GM23338 (cell line): Measurements from ENCODE around the gene BFSP2. TPM values are rescaled to one million over a fixed set of nuclear protein-coding genes. Genes with fewer than 3 reads are reported as not detected.

Experiments
- ATAC-seq: fragments of 200-7000 bp; cut with Tn5 transposase; 3 replicates; pipeline ENCODE4 v1.9.1; 2020
- DNase-seq: peaks from one replicate; pipeline ENCODE4 v3.0.0-alpha.2; 2015; ENCODE audit warnings: low spot score
- H2AFZ ChIP-seq: fragments of 200-600 bp; sonication (generic); 2 replicates; pipeline ENCODE4 v1.8.0; 2016; ENCODE audit warnings: antibody characterized with exemption, mild to moderate bottlenecking, moderate library complexity
- H3F3A ChIP-seq: fragments of 200-600 bp; sonication (generic); replicated peaks from 2 replicates; pipeline ENCODE4 v1.8.0; 2017; ENCODE audit warnings: antibody characterized with exemption, mixed run types, low read depth
- H3K27ac ChIP-seq: fragments of 200-600 bp; sonication (generic); 2 replicates; pipeline ENCODE4 v1.6.1; 2016; ENCODE audit warnings: low read depth
- H3K27me3 ChIP-seq: fragments of 200-600 bp; sonication (generic); 2 replicates; pipeline ENCODE4 v1.8.0; 2016; ENCODE audit warnings: mild to moderate bottlenecking, mixed run types, moderate library complexity; ENCODE audit not compliant: insufficient read depth
- H3K36me3 ChIP-seq: fragments of 200-600 bp; sonication (generic); 2 replicates; pipeline ENCODE4 v1.8.0; 2016; ENCODE audit warnings: mild to moderate bottlenecking; ENCODE audit not compliant: insufficient read depth
- H3K4me1 ChIP-seq: fragments of 200-600 bp; sonication (generic); 2 replicates; pipeline ENCODE4 v1.8.0; 2016; ENCODE audit warnings: mild to moderate bottlenecking, moderate library complexity; ENCODE audit not compliant: insufficient read depth
- H3K4me2 ChIP-seq: fragments of 200-600 bp; sonication (generic); 2 replicates; pipeline ENCODE4 v1.7.1; 2017; ENCODE audit warnings: mixed run types
- H3K4me3 ChIP-seq: fragments of 200-600 bp; sonication (generic); 2 replicates; pipeline ENCODE4 v1.6.1; 2016; ENCODE audit warnings: mixed run types
- H3K79me2 ChIP-seq: fragments of 200-600 bp; sonication (generic); replicated peaks from 2 replicates; pipeline ENCODE4 v1.8.0; 2017; ENCODE audit warnings: mild to moderate bottlenecking; ENCODE audit not compliant: insufficient read depth
- H3K9me2 ChIP-seq: fragments of 200-600 bp; sonication (generic); 2 replicates; pipeline ENCODE4 v1.8.0; 2017; ENCODE audit not compliant: insufficient read depth
- H4K20me1 ChIP-seq: fragments of 200-600 bp; sonication (generic); replicated peaks from 2 replicates; pipeline ENCODE4 v1.8.0; 2017; ENCODE audit warnings: mild to moderate bottlenecking; ENCODE audit not compliant: insufficient read depth
- H3K27ac Mint-ChIP-seq: 2 replicates; pipeline ENCODE4 v1.8.0; 2020; ENCODE audit warnings: inconsistent platforms, mild to moderate bottlenecking, moderate library complexity, mixed read lengths
- H3K27me3 Mint-ChIP-seq: 3 replicates; pipeline ENCODE4 v1.8.0; 2022; ENCODE audit warnings: low read depth, mild to moderate bottlenecking, moderate library complexity, mixed read lengths, inconsistent platforms; ENCODE audit not compliant: insufficient read depth, poor library complexity
- H3K36me3 Mint-ChIP-seq: 3 replicates; pipeline ENCODE4 v1.8.0; 2021; ENCODE audit warnings: low read depth, mild to moderate bottlenecking, inconsistent platforms, moderate library complexity, mixed read lengths
- H3K4me1 Mint-ChIP-seq: 3 replicates; pipeline ENCODE4 v1.8.0; 2020; ENCODE audit warnings: mild to moderate bottlenecking, inconsistent platforms, mixed read lengths
- H3K4me3 Mint-ChIP-seq: 3 replicates; pipeline ENCODE4 v1.8.0; 2021; ENCODE audit warnings: moderate library complexity, mild to moderate bottlenecking, inconsistent platforms, mixed read lengths
- H3K9me3 Mint-ChIP-seq: 3 replicates; pipeline ENCODE4 v1.8.0; 2020; ENCODE audit warnings: moderate library complexity, mild to moderate bottlenecking, inconsistent platforms, mixed read lengths
- CREB1 ChIP-seq: fragments of 250-450 bp; sonication (Bioruptor Pico); IDR thresholded peaks from 2 replicates; pipeline ENCODE4 v1.5.0; 2020; ENCODE audit warnings: low read depth, mild to moderate bottlenecking, moderate library complexity
- ETS1 ChIP-seq: IDR thresholded peaks from 2 replicates; pipeline ENCODE4 v1.6.1; 2016; ENCODE audit warnings: antibody characterized with exemption
- JUNB ChIP-seq: IDR thresholded peaks from one replicate; pipeline ENCODE4 v1.6.1; 2016; ENCODE audit warnings: antibody characterized with exemption; ENCODE audit not compliant: unreplicated experiment
- NANOG ChIP-seq: IDR thresholded peaks from 2 replicates; pipeline ENCODE4 v1.6.1; 2016; ENCODE audit warnings: antibody characterized with exemption, borderline replicate concordance
- POLR2AphosphoS5 ChIP-seq: IDR thresholded peaks from 2 replicates; pipeline ENCODE4 v1.6.1; 2016; ENCODE audit warnings: antibody characterized with exemption, low read depth
- STAT1 ChIP-seq: IDR thresholded peaks from one replicate; pipeline ENCODE4 v1.6.1; 2016; ENCODE audit warnings: antibody characterized with exemption; ENCODE audit not compliant: unreplicated experiment
- ZNF331 ChIP-seq: fragments of 250-450 bp; sonication (Bioruptor Pico); IDR thresholded peaks from 2 replicates; pipeline ENCODE4 v1.5.0; 2020; ENCODE audit warnings: low read depth, mild to moderate bottlenecking, moderate library complexity
- polyA plus RNA-seq: library from polyadenylated mRNA; unstranded; fragments of >200 nt; fragmentation: Nextera tagmentation; extraction: Ambion mirVana; gene quantifications from 2 replicates; pipeline ENCODE4 v1.2.1, GENCODE V29; 2016
- total RNA-seq: library from RNA; depleted of rRNA; stranded (reverse); fragments of >200 nt; shearing (Covaris generic); gene quantifications from 2 replicates; pipeline ENCODE4 v1.2.3, GENCODE V29; 2014
- TF ChIP-seq, protein P1 (sequence below): fragments of 250-450 bp; sonication (Bioruptor Pico); IDR thresholded peaks from 2 replicates; pipeline ENCODE4 v1.5.0; 2020; ENCODE audit warnings: mild to moderate bottlenecking, moderate library complexity
- TF ChIP-seq, protein P2 (sequence below), 2 experiments: fragments of 200-600 bp in 1 of 2; sonication (generic) in 1 of 2; conservative IDR thresholded peaks; 2 replicates each; pipeline versions ENCODE4 v1.5.1 to v1.6.1; 2016 to 2017; ENCODE audit warnings: antibody characterized with exemption in 2 of 2, low read depth in 2 of 2, mild to moderate bottlenecking in 2 of 2, moderate library complexity in 1 of 2

BFSP2 gene
- total and polyA plus RNA-seq, 2 experiments from 2014 or later: not detected

DNA sequence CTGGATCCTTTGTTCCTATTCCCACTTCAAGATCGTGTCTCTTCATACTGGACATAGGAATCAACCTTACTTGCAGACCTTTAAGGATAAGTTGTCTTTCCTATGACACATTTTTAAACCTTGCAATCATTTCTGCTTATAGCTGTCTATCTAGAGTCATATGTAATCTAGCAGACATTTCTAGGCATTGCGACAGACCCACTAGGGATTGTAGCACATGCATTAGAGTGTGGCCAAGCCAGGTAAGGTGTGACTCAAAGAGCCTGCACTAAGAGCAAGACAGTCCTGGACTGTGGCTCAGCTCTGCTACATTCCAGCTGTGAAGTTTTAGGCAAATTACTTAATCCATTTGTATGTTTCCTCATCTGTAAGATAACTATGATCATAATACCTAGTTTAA is 38.8 kb upstream of the BFSP2 start (continued):
- TF ChIP-seq, protein P1, sequence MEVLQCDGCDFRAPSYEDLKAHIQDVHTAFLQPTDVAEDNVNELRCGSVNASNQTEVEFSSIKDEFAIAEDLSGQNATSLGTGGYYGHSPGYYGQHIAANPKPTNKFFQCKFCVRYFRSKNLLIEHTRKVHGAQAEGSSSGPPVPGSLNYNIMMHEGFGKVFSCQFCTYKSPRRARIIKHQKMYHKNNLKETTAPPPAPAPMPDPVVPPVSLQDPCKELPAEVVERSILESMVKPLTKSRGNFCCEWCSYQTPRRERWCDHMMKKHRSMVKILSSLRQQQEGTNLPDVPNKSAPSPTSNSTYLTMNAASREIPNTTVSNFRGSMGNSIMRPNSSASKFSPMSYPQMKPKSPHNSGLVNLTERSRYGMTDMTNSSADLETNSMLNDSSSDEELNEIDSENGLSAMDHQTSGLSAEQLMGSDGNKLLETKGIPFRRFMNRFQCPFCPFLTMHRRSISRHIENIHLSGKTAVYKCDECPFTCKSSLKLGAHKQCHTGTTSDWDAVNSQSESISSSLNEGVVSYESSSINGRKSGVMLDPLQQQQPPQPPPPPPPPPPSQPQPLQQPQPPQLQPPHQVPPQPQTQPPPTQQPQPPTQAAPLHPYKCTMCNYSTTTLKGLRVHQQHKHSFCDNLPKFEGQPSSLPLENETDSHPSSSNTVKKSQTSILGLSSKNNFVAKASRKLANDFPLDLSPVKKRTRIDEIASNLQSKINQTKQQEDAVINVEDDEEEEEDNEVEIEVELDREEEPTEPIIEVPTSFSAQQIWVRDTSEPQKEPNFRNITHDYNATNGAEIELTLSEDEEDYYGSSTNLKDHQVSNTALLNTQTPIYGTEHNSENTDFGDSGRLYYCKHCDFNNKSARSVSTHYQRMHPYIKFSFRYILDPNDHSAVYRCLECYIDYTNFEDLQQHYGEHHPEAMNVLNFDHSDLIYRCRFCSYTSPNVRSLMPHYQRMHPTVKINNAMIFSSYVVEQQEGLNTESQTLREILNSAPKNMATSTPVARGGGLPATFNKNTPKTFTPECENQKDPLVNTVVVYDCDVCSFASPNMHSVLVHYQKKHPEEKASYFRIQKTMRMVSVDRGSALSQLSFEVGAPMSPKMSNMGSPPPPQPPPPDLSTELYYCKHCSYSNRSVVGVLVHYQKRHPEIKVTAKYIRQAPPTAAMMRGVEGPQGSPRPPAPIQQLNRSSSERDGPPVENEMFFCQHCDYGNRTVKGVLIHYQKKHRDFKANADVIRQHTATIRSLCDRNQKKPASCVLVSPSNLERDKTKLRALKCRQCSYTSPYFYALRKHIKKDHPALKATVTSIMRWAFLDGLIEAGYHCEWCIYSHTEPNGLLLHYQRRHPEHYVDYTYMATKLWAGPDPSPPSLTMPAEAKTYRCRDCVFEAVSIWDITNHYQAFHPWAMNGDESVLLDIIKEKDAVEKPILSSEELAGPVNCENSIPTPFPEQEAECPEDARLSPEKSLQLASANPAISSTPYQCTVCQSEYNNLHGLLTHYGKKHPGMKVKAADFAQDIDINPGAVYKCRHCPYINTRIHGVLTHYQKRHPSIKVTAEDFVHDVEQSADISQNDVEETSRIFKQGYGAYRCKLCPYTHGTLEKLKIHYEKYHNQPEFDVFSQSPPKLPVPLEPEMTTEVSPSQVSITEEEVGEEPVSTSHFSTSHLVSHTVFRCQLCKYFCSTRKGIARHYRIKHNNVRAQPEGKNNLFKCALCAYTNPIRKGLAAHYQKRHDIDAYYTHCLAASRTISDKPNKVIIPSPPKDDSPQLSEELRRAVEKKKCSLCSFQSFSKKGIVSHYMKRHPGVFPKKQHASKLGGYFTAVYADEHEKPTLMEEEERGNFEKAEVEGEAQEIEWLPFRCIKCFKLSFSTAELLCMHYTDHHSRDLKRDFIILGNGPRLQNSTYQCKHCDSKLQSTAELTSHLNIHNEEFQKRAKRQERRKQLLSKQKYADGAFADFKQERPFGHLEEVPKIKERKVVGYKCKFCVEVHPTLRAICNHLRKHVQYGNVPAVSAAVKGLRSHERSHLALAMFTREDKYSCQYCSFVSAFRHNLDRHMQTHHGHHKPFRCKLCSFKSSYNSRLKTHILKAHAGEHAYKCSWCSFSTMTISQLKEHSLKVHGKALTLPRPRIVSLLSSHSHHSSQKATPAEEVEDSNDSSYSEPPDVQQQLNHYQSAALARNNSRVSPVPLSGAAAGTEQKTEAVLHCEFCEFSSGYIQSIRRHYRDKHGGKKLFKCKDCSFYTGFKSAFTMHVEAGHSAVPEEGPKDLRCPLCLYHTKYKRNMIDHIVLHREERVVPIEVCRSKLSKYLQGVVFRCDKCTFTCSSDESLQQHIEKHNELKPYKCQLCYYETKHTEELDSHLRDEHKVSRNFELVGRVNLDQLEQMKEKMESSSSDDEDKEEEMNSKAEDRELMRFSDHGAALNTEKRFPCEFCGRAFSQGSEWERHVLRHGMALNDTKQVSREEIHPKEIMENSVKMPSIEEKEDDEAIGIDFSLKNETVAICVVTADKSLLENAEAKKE (CRISPR knock-in tag): no peak
- TF ChIP-seq ZNF331 (CRISPR knock-in tag): no peak
- TF ChIP-seq ETS1: no peak
- TF ChIP-seq NANOG: no peak
- TF ChIP-seq CREB1 (CRISPR knock-in tag): no peak
- no peak for TF ChIP-seq STAT1

- H3K27me3 ChIP-seq: no peaks in the 10 kb centered on the region
- Mint-ChIP-seq H3K27me3 (no peaks in the 10 kb centered on the region), H3K4me3 (no peak overlapping the region), H3K4me1 (peaks cover 13% of the 10 kb centered on the region; the same call in 2 of the 3 replicates), H3K9me3 (0 out of 3 replicates have a peak, but pooled peaks cover 6% of the 10 kb centered on the region), H3K27ac (no peak overlapping the region), H3K36me3 (peaks cover 4% of the 10 kb centered on the region; the same call in 1 of the 3 replicates)
- no peak overlapping the region for H3K27ac ChIP-seq
- H3K9me2 ChIP-seq: no peaks in the 10 kb centered on the region
- no peaks in the 10 kb centered on the region for H4K20me1 ChIP-seq
- ATAC-seq: no peak
- H3K4me2 ChIP-seq: no peak overlapping the region
- H2AFZ ChIP-seq: no peak overlapping the region
- no peaks in the 10 kb centered on the region for H3K79me2 ChIP-seq
- H3K4me3 ChIP-seq: no peak overlapping the region
- no peaks in the 10 kb centered on the region for H3K4me1 ChIP-seq
- no peaks in the 10 kb centered on the region for H3K36me3 ChIP-seq
- no peaks in the 10 kb centered on the region for H3F3A ChIP-seq
- no peak for TF ChIP-seq JUNB
- TF ChIP-seq, protein P2, sequence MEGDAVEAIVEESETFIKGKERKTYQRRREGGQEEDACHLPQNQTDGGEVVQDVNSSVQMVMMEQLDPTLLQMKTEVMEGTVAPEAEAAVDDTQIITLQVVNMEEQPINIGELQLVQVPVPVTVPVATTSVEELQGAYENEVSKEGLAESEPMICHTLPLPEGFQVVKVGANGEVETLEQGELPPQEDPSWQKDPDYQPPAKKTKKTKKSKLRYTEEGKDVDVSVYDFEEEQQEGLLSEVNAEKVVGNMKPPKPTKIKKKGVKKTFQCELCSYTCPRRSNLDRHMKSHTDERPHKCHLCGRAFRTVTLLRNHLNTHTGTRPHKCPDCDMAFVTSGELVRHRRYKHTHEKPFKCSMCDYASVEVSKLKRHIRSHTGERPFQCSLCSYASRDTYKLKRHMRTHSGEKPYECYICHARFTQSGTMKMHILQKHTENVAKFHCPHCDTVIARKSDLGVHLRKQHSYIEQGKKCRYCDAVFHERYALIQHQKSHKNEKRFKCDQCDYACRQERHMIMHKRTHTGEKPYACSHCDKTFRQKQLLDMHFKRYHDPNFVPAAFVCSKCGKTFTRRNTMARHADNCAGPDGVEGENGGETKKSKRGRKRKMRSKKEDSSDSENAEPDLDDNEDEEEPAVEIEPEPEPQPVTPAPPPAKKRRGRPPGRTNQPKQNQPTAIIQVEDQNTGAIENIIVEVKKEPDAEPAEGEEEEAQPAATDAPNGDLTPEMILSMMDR (conservative IDR thresholded peaks at IDR 0.05; ENCODE audit: low read depth in 2 of 2): no peak
- no peak for TF ChIP-seq POLR2AphosphoS5
- TF ChIP-seq ETS1: no peak
- DNase-seq: no peak
Measured at GRCh38 chr3:133361435-133361834, 38.4 kb upstream of the BFSP2 start.
